OCI-LY3 (cell line): ENCODE data around the gene CEACAM19.

Source experiments
- H2AFZ ChIP-seq: fragments of 200-600, 300-600 bp; shearing (Covaris generic); 2 replicates; pipeline ENCODE4 v1.6.0; 2014; ENCODE audit warnings: antibody characterized with exemption, low read depth, low read length
- H3K27ac ChIP-seq: fragments of 200-600, 300-600 bp; sonication (generic); 2 replicates; pipeline ENCODE4 v1.5.1; 2014; ENCODE audit warnings: mild to moderate bottlenecking, low read length, moderate library complexity, mixed read lengths
- H3K27me3 ChIP-seq: fragments of 200-600, 300-600 bp; sonication (generic); 2 replicates; pipeline ENCODE4 v1.6.1; 2014; ENCODE audit warnings: low read depth, low read length, mixed read lengths
- H3K36me3 ChIP-seq: fragments of 200-600, 300-600 bp; sonication (generic); replicated peaks from 2 replicates; pipeline ENCODE3; 2014; ENCODE audit warnings: low read depth, low read length, mixed read lengths
- H3K4me1 ChIP-seq: fragments of 300-600, 200-600 bp; sonication (generic); 2 replicates; pipeline ENCODE4 v1.6.1; 2014; ENCODE audit warnings: low read length, mixed read lengths
- H3K4me2 ChIP-seq: fragments of 200-600, 300-600 bp; sonication (generic); 2 replicates; pipeline ENCODE4 v1.6.1; 2014; ENCODE audit warnings: low read length, mixed read lengths
- H3K4me3 ChIP-seq: fragments of 300-600, 200-600 bp; sonication (generic); 2 replicates; pipeline ENCODE4 v1.5.1; 2014; ENCODE audit warnings: antibody characterized with exemption, mild to moderate bottlenecking, low read length, moderate library complexity
- H3K79me2 ChIP-seq: fragments of 300-600, 200-600 bp; shearing (Covaris generic); 2 replicates; pipeline ENCODE4 v1.6.1; 2014; ENCODE audit warnings: mild to moderate bottlenecking, low read length, mixed read lengths
- H3K9ac ChIP-seq: fragments of 300-600, 200-600 bp; shearing (Covaris generic); 2 replicates; pipeline ENCODE4 v1.6.0; 2014; ENCODE audit warnings: mild to moderate bottlenecking, low read length, moderate library complexity
- H3K9me3 ChIP-seq: fragments of 200-600, 300-600 bp; shearing (Covaris generic); 2 replicates; pipeline ENCODE4 v1.6.1; 2014; ENCODE audit warnings: low read length, mixed read lengths; ENCODE audit not compliant: insufficient read depth
- H4K20me1 ChIP-seq: fragments of 200-600, 300-600 bp; sonication (generic); 2 replicates; pipeline ENCODE4 v1.6.1; 2016; ENCODE audit warnings: low read length, mixed read lengths; ENCODE audit not compliant: insufficient read depth
- EZH2phosphoT487 ChIP-seq: fragments of 200-600 bp; shearing (Covaris generic); IDR thresholded peaks from 2 replicates; pipeline ENCODE4 v1.6.1; 2018; ENCODE audit warnings: antibody characterized with exemption, mixed run types, low read depth
- TF ChIP-seq, protein P1 (sequence below): fragments of 200-600, 300-600 bp; sonication (generic); IDR thresholded peaks from 2 replicates; pipeline ENCODE4 v1.5.1; 2014; ENCODE audit warnings: antibody characterized with exemption, low read length, low read depth

Gene CEACAM19

DNA sequence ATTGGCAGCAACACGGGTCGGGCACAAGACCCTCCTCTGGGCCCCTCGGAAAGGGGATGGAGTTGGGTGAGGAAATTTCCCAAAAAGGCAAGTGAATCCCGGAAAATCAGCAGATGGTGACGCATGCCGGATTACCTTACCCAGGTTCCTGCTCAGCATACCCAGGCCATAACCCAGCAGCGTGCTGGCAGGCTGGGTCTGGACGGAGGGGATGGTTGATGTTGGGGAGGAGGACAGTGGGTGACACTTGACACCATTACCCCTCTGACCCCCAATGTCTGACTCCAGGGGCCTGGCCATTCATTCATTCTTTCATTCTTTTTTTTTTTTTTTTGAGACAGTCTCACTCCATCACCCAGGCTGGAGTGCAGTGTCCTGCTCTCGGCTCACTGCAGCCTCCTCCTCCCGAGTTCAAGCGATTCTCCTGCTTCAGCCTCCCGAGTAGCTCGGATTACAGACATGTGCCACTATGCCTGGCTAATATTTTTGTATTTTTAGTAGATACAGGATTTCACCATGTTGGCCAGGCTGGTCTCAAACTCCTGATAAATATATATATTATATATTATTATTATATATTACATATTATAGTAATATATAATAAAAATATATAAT lies 26.8 kb upstream of the CEACAM19 start:
- Histone ChIP-seq H3K4me1 (no peaks in the 10 kb centered on the region), H3K79me2 (no peaks in the 10 kb centered on the region), H3K36me3 (no peaks in the 10 kb centered on the region), H4K20me1 (no peaks in the 10 kb centered on the region), H3K4me3 (no peak overlapping the region), H3K9me3 (no peaks in the 10 kb centered on the region), H3K27ac (no peak overlapping the region), H3K27me3 (peaks cover 2% of the 10 kb centered on the region; the same call in 1 of the 2 replicates), H3K4me2 (no peak overlapping the region), H3K9ac (no peak overlapping the region), H2AFZ (no peak overlapping the region)
- TF ChIP-seq, protein P1, sequence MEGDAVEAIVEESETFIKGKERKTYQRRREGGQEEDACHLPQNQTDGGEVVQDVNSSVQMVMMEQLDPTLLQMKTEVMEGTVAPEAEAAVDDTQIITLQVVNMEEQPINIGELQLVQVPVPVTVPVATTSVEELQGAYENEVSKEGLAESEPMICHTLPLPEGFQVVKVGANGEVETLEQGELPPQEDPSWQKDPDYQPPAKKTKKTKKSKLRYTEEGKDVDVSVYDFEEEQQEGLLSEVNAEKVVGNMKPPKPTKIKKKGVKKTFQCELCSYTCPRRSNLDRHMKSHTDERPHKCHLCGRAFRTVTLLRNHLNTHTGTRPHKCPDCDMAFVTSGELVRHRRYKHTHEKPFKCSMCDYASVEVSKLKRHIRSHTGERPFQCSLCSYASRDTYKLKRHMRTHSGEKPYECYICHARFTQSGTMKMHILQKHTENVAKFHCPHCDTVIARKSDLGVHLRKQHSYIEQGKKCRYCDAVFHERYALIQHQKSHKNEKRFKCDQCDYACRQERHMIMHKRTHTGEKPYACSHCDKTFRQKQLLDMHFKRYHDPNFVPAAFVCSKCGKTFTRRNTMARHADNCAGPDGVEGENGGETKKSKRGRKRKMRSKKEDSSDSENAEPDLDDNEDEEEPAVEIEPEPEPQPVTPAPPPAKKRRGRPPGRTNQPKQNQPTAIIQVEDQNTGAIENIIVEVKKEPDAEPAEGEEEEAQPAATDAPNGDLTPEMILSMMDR: no peak
- TF ChIP-seq EZH2phosphoT487: no peak

DNA sequence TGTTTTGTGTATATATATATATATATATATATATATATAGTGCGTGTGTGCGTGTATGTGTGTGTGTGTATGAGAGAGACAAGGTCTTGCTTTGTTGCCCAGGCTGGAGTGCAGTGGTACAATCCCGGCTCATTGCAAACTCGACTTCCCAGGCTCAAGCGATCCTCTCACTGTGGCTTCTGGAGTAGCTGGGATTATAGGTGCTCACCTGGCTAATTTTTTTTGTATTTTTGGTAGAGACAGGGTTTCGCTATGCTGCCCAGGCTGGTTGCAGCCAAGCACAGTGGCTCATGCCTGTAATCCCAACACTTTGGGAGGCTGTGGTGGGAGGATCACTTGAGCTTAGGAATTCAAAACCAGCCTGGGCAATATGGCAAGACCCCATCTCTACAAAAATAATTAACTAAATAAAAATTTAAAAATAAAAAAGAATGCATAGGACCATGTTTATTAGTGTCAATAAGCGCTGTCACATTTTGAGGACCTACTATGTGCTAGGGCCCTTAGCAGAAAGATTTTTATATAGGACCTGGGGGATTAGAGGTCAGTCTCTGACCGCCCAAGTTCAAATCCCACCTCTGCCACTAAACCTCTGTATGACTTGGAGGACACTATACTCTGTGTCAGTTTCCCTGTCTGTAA lies 25.8 kb upstream of the CEACAM19 start:
- Histone ChIP-seq H3K4me2 (no peak overlapping the region), H2AFZ (no peak overlapping the region), H4K20me1 (no peaks in the 10 kb centered on the region), H3K27me3 (peaks cover 10% of the 10 kb centered on the region), H3K36me3 (no peaks in the 10 kb centered on the region), H3K4me1 (no peaks in the 10 kb centered on the region), H3K79me2 (no peaks in the 10 kb centered on the region), H3K9me3 (no peaks in the 10 kb centered on the region), H3K27ac (no peak overlapping the region), H3K4me3 (no peak overlapping the region), H3K9ac (no peak overlapping the region)
- TF ChIP-seq EZH2phosphoT487: no peak
- TF ChIP-seq, protein P1: no peak

DNA sequence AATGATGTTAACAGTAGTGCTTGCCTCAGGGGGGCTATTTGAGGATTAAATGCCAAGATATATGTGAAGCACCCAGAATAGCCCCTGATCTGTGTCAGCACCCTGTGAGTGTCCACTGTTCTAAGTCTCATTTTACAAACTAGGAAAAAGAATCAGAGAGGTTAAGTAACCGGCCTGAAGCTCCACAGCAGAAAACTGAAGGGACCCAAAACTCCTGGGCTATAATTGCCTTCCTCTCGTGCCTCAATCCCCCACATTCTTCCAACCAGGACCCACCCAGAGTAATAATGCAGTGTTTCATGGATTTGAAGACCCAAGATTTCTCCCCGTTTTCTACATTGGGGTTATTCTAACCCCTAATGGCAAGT lies 25.2 kb upstream of the CEACAM19 start:
- TF ChIP-seq, protein P1: no peak
- TF ChIP-seq EZH2phosphoT487: no peak
- no peaks in the 10 kb centered on the region for H3K4me1 ChIP-seq
- no peak overlapping the region for H3K4me2 ChIP-seq
- no peak overlapping the region for H2AFZ ChIP-seq
- H3K9ac ChIP-seq: no peak overlapping the region
- no peaks in the 10 kb centered on the region for H4K20me1 ChIP-seq
- H3K79me2 ChIP-seq: no peaks in the 10 kb centered on the region
- no peak overlapping the region for H3K4me3 ChIP-seq
- no peaks in the 10 kb centered on the region for H3K36me3 ChIP-seq
- H3K9me3 ChIP-seq: no peaks in the 10 kb centered on the region
- H3K27me3 ChIP-seq: peaks cover 10% of the 10 kb centered on the region
- no peak overlapping the region for H3K27ac ChIP-seq

DNA sequence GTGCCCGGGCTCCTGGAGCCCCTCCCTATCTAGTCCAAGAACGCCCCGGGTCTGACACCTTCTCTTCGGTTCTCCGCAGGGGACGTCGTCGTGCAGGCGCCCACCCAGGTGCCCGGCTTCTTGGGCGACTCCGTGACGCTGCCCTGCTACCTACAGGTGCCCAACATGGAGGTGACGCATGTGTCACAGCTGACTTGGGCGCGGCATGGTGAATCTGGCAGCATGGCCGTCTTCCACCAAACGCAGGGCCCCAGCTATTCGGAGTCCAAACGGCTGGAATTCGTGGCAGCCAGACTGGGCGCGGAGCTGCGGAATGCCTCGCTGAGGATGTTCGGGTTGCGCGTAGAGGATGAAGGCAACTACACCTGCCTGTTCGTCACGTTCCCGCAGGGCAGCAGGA lies 24.1 kb upstream of the CEACAM19 start:
- Histone ChIP-seq H4K20me1 (no peaks in the 10 kb centered on the region), H3K9ac (no peak overlapping the region), H3K4me3 (no peak overlapping the region), H3K36me3 (no peaks in the 10 kb centered on the region), H3K4me1 (no peaks in the 10 kb centered on the region), H3K27ac (no peak overlapping the region), H3K79me2 (no peaks in the 10 kb centered on the region), H3K27me3 (peaks cover 12% of the 10 kb centered on the region), H3K9me3 (no peaks in the 10 kb centered on the region), H2AFZ (no peak overlapping the region), H3K4me2 (no peak overlapping the region)
- TF ChIP-seq, protein P1: no peak
- no peak for TF ChIP-seq EZH2phosphoT487
